Choroid plexus epithelial cell (primary cell): Measurements from ENCODE around the gene SNX18.

ENCODE experiments used
- DNase-seq: peaks from one replicate; pipeline ENCODE4 v3.0.0-alpha.2; 2010; ENCODE audit warnings: low read depth
- H3K4me3 ChIP-seq: 2 replicates; pipeline ENCODE4 v1.5.1; 2011; ENCODE audit warnings: low read depth, mild to moderate bottlenecking, control low read depth, low read length, moderate library complexity
- CTCF ChIP-seq: conservative IDR thresholded peaks from 2 replicates; pipeline ENCODE4 v1.5.1; 2011; ENCODE audit warnings: low read depth, mild to moderate bottlenecking, control low read depth, inconsistent platforms, low read length, moderate library complexity

The SNX18 gene

GRCh38 chr5:54567996-54568395 is 50.4 kb downstream of the SNX18 start:
- H3K4me3 ChIP-seq = no peak overlapping the region
- TF ChIP-seq CTCF = no peak
- DNase-seq = no peak

GRCh38 chr5:54570916-54571315 is 53.4 kb downstream of the SNX18 start:
- no peak for TF ChIP-seq CTCF
- DNase-seq = peak; percentile 61
- H3K4me3 ChIP-seq = no peak overlapping the region

- no peak overlapping the region for H3K4me3 ChIP-seq
- no peak for DNase-seq
- TF ChIP-seq CTCF = no peak
These were observed 53.9 kb downstream of the SNX18 start for GRCh38 chr5:54571462-54571861.

- DNase-seq = no peak
- no peak for TF ChIP-seq CTCF
- no peak overlapping the region for H3K4me3 ChIP-seq
These were observed 56.4 kb downstream of the SNX18 start for GRCh38 chr5:54573812-54574489.

GRCh38 chr5:54577528-54577927 is 60.0 kb downstream of the SNX18 start:
- no peak for DNase-seq
- H3K4me3 ChIP-seq = no peak overlapping the region
- TF ChIP-seq CTCF = no peak

GRCh38 chr5:54577937-54578653 is 60.5 kb downstream of the SNX18 start:
- TF ChIP-seq CTCF = no peak
- no peak overlapping the region for H3K4me3 ChIP-seq
- no peak for DNase-seq

- DNase-seq = no peak
- no peak for TF ChIP-seq CTCF
- H3K4me3 ChIP-seq = no peak overlapping the region
These were observed 62.2 kb downstream of the SNX18 start for GRCh38 chr5:54579591-54580295.
